Hepatic stellate cell (primary cell): ENCODE data around the gene ZNF532.

Experiments
- DNase-seq: peaks from one replicate; pipeline ENCODE4 v3.0.0; 2011; ENCODE audit warnings: low spot score

Gene ZNF532

GRCh38 chr18:58867281-58867961 is 2.7 kb downstream of the ZNF532 start:
- peak; percentile 27 for DNase-seq

GRCh38 chr18:58868440-58868839 is 3.8 kb downstream of the ZNF532 start:
- no peak for DNase-seq

- peak; percentile 46 for DNase-seq
Observed at GRCh38 chr18:58870130-58870529, 5.5 kb downstream of the ZNF532 start.

GRCh38 chr18:58870621-58871020 is 5.9 kb downstream of the ZNF532 start:
- no peak for DNase-seq

GRCh38 chr18:58871514-58872420 is 7.1 kb downstream of the ZNF532 start:
- peak; percentile 29 for DNase-seq

- DNase-seq: no peak
Observed at GRCh38 chr18:58878640-58879039, 14.0 kb downstream of the ZNF532 start.

GRCh38 chr18:58881477-58881876 is 16.8 kb downstream of the ZNF532 start:
- DNase-seq: no peak

- DNase-seq: peak; percentile 41
Observed at GRCh38 chr18:58882044-58882443, 17.4 kb downstream of the ZNF532 start.

GRCh38 chr18:58882686-58883085 is 18.0 kb downstream of the ZNF532 start:
- DNase-seq: no peak

- DNase-seq: no peak
Observed at GRCh38 chr18:58884680-58885079, 20.0 kb downstream of the ZNF532 start.

GRCh38 chr18:58886431-58886830 is 21.8 kb downstream of the ZNF532 start:
- DNase-seq: no peak

GRCh38 chr18:58886864-58887612 is 22.4 kb downstream of the ZNF532 start:
- no peak for DNase-seq

- DNase-seq: peak; percentile 58
Observed at GRCh38 chr18:58887613-58887963, 22.9 kb downstream of the ZNF532 start.

- no peak for DNase-seq
Observed at GRCh38 chr18:58891776-58892175, 27.1 kb downstream of the ZNF532 start.

- no peak for DNase-seq
Observed at GRCh38 chr18:58892488-58892887, 27.8 kb downstream of the ZNF532 start.

GRCh38 chr18:58893388-58894099 is 28.9 kb downstream of the ZNF532 start:
- DNase-seq: no peak

- no peak for DNase-seq
Observed at GRCh38 chr18:58894930-58895329, 30.3 kb downstream of the ZNF532 start.

- no peak for DNase-seq
Observed at GRCh38 chr18:58895385-58895784, 30.7 kb downstream of the ZNF532 start.

GRCh38 chr18:58896268-58896667 is 31.6 kb downstream of the ZNF532 start:
- no peak for DNase-seq

GRCh38 chr18:58896734-58897508 is 32.2 kb downstream of the ZNF532 start:
- DNase-seq: no peak
